Vagina (tissue), 2 donors: ENCODE data around the gene TBC1D23. TPM values are rescaled to one million over a fixed set of nuclear protein-coding genes. Genes with fewer than 3 reads are reported as not detected.

Source experiments
- DNase-seq, 2 donors: peaks; one replicate each; pipeline ENCODE4 v3.0.0-alpha.2; 2017; ENCODE audit errors: extremely low spot score in 2 of 2
- H3K27ac ChIP-seq: fragments of 200-600 bp; sonication (generic); one replicate; pipeline ENCODE4 v1.5.1; 2019
- H3K27me3 ChIP-seq: fragments of 200-600 bp; sonication (generic); one replicate; pipeline ENCODE4 v1.5.1; 2019
- H3K36me3 ChIP-seq, 2 donors: fragments of 200-600 bp; sonication (generic); one replicate each; pipeline ENCODE4 v1.5.1; 2017 to 2019
- H3K4me1 ChIP-seq: fragments of 200-600 bp; sonication (generic); one replicate; pipeline ENCODE4 v1.5.1; 2019
- H3K4me3 ChIP-seq, 2 donors: fragments of 200-600 bp; sonication (generic); 1 replicate in 1 of 2; 2 replicates in 1 of 2; pipeline ENCODE4 v1.5.1; 2016 to 2019
- H3K9me3 ChIP-seq: fragments of 200-600 bp; sonication (generic); one replicate; pipeline ENCODE4 v1.5.1; 2019
- POLR2A ChIP-seq, 2 donors: fragments of 450-650 bp; IDR thresholded peaks; one replicate each; pipeline ENCODE4 v1.6.1; 2017; ENCODE audit warnings: antibody characterized with exemption in 2 of 2, mild to moderate bottlenecking in 2 of 2, moderate library complexity in 2 of 2
- POLR2AphosphoS5 ChIP-seq, 2 donors: sonication (generic); formaldehyde crosslinking; IDR thresholded peaks; one replicate each; pipeline ENCODE4 v1.9.0; 2017; ENCODE audit warnings: antibody characterized with exemption in 2 of 2, mild to moderate bottlenecking in 2 of 2, low read depth in 1 of 2; ENCODE audit not compliant: insufficient read depth in 1 of 2
- intact Hi-C: fragments of 100-400 bp; cut with DNase I; formaldehyde crosslinking; loops from one replicate; pipeline ENCODE4 v1.15.1; 2023
- total RNA-seq: library from RNA; depleted of rRNA; stranded (reverse); fragments of >200 nt; gene quantifications from one replicate; pipeline ENCODE4 v1.2.3, GENCODE V29; 2016
- TF ChIP-seq, protein P1 (sequence below), 3 experiments: fragments of 450-650 bp in 2 of 3; fragments of 200-600 bp in 1 of 3; sonication (generic) in 1 of 3; IDR thresholded peaks; one replicate each; pipeline ENCODE4 v1.5.1; 2017 to 2019; ENCODE audit warnings: antibody characterized with exemption in 3 of 3, mild to moderate bottlenecking in 2 of 3, moderate library complexity in 2 of 3

The TBC1D23 gene
- total RNA-seq, 1 donor from 2014 or later = 56.5 TPM

DNA sequence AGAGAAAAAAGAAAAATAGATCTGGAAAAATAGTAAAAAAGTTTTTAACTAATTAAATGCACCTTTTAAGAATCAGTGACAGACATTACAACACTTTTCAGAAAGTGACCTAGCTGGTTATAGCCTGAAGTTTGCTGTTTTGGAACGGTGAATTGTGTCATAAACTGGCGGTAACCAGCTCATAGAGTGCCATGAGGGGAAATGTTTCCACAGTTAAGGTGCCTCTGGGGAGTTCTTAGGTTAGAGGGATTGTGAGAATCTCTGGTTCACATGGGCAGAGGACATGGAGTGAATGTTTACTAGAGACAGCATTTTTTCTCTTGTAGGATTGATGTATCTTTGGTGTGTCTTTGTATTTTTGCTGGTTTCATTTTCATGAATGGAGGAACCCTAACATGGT, 2.8 kb downstream of the TBC1D23 start:
- Histone ChIP-seq H3K4me1 (peaks cover 67% of the 10 kb centered on the region), H3K27ac (no peak overlapping the region), H3K9me3 (no peaks in the 10 kb centered on the region), H3K27me3 (no peaks in the 10 kb centered on the region), H3K4me3 (no peak overlapping the region), H3K36me3 (no peaks in the 10 kb centered on the region)
- intact Hi-C loops = no loop called here
- no peak for TF ChIP-seq POLR2AphosphoS5 (IDR thresholded peaks at IDR 0.05; ENCODE audit: insufficient read depth in 1 of 2, low read depth in 1 of 2)
- TF ChIP-seq, protein P1, sequence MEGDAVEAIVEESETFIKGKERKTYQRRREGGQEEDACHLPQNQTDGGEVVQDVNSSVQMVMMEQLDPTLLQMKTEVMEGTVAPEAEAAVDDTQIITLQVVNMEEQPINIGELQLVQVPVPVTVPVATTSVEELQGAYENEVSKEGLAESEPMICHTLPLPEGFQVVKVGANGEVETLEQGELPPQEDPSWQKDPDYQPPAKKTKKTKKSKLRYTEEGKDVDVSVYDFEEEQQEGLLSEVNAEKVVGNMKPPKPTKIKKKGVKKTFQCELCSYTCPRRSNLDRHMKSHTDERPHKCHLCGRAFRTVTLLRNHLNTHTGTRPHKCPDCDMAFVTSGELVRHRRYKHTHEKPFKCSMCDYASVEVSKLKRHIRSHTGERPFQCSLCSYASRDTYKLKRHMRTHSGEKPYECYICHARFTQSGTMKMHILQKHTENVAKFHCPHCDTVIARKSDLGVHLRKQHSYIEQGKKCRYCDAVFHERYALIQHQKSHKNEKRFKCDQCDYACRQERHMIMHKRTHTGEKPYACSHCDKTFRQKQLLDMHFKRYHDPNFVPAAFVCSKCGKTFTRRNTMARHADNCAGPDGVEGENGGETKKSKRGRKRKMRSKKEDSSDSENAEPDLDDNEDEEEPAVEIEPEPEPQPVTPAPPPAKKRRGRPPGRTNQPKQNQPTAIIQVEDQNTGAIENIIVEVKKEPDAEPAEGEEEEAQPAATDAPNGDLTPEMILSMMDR (IDR thresholded peaks at IDR 0.05) = no peak
- no peak for TF ChIP-seq POLR2A (IDR thresholded peaks at IDR 0.05)
- DNase-seq = no peak

DNA sequence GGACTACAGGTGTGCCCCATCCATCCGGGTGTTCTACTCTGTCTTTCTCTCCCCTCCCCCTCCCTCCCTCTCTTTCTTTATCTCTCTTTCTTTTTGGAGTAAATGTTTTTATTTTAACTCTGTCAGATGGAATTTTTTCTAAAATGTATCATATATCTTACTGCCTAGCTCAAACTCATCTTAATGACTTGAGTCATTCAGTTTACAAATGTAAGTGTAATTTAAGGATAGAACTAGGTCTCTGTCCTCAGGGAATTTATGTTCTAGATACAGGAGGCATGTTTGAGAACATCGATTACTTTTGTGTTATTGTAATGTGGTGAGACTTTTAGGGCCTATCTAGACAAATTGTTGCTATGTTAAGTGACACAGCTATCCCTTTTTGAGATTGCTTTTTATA, 3.5 kb downstream of the TBC1D23 start:
- no peak for TF ChIP-seq POLR2A (IDR thresholded peaks at IDR 0.05)
- TF ChIP-seq, protein P1 (IDR thresholded peaks at IDR 0.05) = no peak
- no peak for TF ChIP-seq POLR2AphosphoS5 (IDR thresholded peaks at IDR 0.05; ENCODE audit: insufficient read depth in 1 of 2, low read depth in 1 of 2)
- DNase-seq = no peak
- Histone ChIP-seq H3K27me3 (no peaks in the 10 kb centered on the region), H3K9me3 (no peaks in the 10 kb centered on the region), H3K4me1 (peaks cover 74% of the 10 kb centered on the region), H3K36me3 (no peaks in the 10 kb centered on the region), H3K4me3 (no peak overlapping the region), H3K27ac (no peak overlapping the region)
- intact Hi-C loops = no loop called here

DNA sequence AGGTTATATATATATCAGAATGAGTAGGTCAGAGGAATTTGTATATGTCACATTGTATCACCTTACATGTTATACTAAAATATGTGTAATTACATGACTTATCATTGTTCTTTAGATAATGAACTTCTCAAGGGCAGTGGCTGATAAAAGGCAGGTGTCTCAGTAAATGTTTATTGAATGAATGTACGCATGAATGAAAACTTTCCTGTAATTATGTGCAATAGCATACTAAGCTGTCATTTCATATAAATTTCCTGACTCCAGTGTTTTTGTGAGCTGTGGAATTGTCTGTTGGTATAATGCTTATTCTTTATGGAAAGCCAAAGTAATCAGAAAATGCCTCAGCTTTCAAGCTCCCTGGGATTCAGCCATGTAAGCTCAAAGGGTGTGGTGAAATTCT, 4.2 kb downstream of the TBC1D23 start:
- no peak for DNase-seq
- intact Hi-C loops = no loop called here
- no peaks in the 10 kb centered on the region for H3K9me3 ChIP-seq
- H3K27ac ChIP-seq = no peak overlapping the region
- H3K4me3 ChIP-seq = no peak overlapping the region
- no peaks in the 10 kb centered on the region for H3K27me3 ChIP-seq
- H3K36me3 ChIP-seq = no peaks in the 10 kb centered on the region
- TF ChIP-seq, protein P1 (IDR thresholded peaks at IDR 0.05) = no peak
- no peak for TF ChIP-seq POLR2A (IDR thresholded peaks at IDR 0.05)
- TF ChIP-seq POLR2AphosphoS5 (IDR thresholded peaks at IDR 0.05; ENCODE audit: insufficient read depth in 1 of 2, low read depth in 1 of 2) = no peak
- peaks cover 73% of the 10 kb centered on the region for H3K4me1 ChIP-seq

DNA sequence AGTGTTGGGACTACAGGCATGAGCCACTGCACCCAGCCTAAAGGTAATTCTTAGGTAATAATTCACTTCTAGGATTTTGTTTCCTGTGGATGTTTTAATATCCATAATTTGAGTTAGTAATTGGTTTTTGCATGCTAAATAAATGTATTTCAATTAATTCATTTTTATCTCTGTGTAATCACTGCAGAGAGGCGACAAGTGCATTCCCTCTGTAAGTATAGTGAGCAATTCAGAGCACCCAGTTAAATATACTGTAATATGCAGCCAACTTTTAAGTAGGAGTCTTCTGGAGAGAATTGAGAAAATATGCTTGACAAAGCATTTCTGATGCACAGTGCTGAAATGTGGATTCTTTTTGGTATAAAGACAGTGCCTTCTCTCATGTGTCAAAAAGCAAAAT, 5.7 kb downstream of the TBC1D23 start:
- peaks cover 66% of the 10 kb centered on the region for H3K4me1 ChIP-seq
- no peak for DNase-seq
- H3K9me3 ChIP-seq = no peaks in the 10 kb centered on the region
- no peaks in the 10 kb centered on the region for H3K27me3 ChIP-seq
- no peaks in the 10 kb centered on the region for H3K36me3 ChIP-seq
- intact Hi-C loops = no loop called here
- TF ChIP-seq, protein P1 (IDR thresholded peaks at IDR 0.05) = no peak
- TF ChIP-seq POLR2AphosphoS5 (IDR thresholded peaks at IDR 0.05; ENCODE audit: insufficient read depth in 1 of 2, low read depth in 1 of 2) (no peak), POLR2A (IDR thresholded peaks at IDR 0.05) (no peak)
- H3K27ac ChIP-seq = no peak overlapping the region
- H3K4me3 ChIP-seq = no peak overlapping the region

DNA sequence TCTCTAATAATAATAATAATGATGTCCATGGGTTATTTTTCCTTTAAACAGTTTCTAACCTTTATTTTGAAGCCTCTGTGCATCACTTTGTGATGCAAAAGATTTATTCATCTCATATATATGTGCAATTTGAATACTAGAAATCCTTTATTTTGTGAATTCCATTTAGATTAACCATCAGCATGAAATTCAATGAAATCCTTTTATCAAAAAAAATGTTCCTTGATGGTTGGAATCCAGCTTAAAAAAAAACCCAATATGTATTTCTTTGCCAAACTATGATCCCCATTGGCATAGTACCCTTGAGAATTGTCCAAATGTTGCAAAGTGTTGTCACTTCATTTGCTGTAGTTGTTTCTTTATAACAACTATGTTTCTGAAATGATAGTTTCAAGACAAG, 7.4 kb downstream of the TBC1D23 start:
- no peak for TF ChIP-seq POLR2AphosphoS5 (IDR thresholded peaks at IDR 0.05; ENCODE audit: insufficient read depth in 1 of 2, low read depth in 1 of 2)
- TF ChIP-seq, protein P1 (IDR thresholded peaks at IDR 0.05) = no peak
- no peak for TF ChIP-seq POLR2A (IDR thresholded peaks at IDR 0.05)
- no peak for DNase-seq
- Histone ChIP-seq H3K4me3 (no peak overlapping the region), H3K9me3 (no peaks in the 10 kb centered on the region), H3K4me1 (peaks cover 50% of the 10 kb centered on the region), H3K27ac (no peak overlapping the region), H3K27me3 (no peaks in the 10 kb centered on the region), H3K36me3 (no peaks in the 10 kb centered on the region)
- intact Hi-C loops = no loop called here
